GM12873 (cell line): ENCODE results near the gene PIK3CA.

Source experiments
- CTCF ChIP-seq: IDR thresholded peaks from 2 replicates; pipeline ENCODE4 v1.5.1; 2012; ENCODE audit warnings: low read depth, mild to moderate bottlenecking, moderate library complexity, low read length, control low read depth; ENCODE audit not compliant: insufficient read depth; ENCODE audit errors: missing control alignments

Gene PIK3CA

GRCh38 chr3:179175358-179175757 is 27.2 kb downstream of the PIK3CA start:
- no peak for TF ChIP-seq CTCF

- TF ChIP-seq CTCF = no peak
Measured at GRCh38 chr3:179177611-179178010, 29.5 kb downstream of the PIK3CA start.

GRCh38 chr3:179179256-179179655 is 31.1 kb downstream of the PIK3CA start:
- no peak for TF ChIP-seq CTCF

- no peak for TF ChIP-seq CTCF
Measured at GRCh38 chr3:179179979-179180759, 32.0 kb downstream of the PIK3CA start.

GRCh38 chr3:179181021-179181472 is 32.9 kb downstream of the PIK3CA start:
- TF ChIP-seq CTCF = no peak

- no peak for TF ChIP-seq CTCF
Measured at GRCh38 chr3:179181993-179182551, 33.9 kb downstream of the PIK3CA start.

- no peak for TF ChIP-seq CTCF
Measured at GRCh38 chr3:179182902-179183301, 34.7 kb downstream of the PIK3CA start.
